K562 (cell line): ENCODE results near the gene NAPB. TPM values are rescaled to one million over a fixed set of nuclear protein-coding genes. Genes with fewer than 3 reads are reported as not detected.

Source experiments
- E2F6 ChIP-seq, 2 experiments: IDR thresholded peaks; 2 replicates each; pipeline ENCODE4 v1.6.1; 2011; ENCODE audit warnings: borderline replicate concordance in 1 of 2, control low read depth in 1 of 2, low read depth in 1 of 2, low read length in 1 of 2, mild to moderate bottlenecking in 1 of 2, mixed read lengths in 1 of 2, moderate library complexity in 1 of 2; ENCODE audit not compliant: insufficient read depth in 1 of 2, insufficient read length in 1 of 2, poor library complexity in 1 of 2, severe bottlenecking in 1 of 2; ENCODE audit errors: extremely low read depth in 1 of 2
- NFE2 ChIP-seq: IDR thresholded peaks from 2 replicates; pipeline ENCODE4 v1.6.1; 2014; ENCODE audit warnings: antibody characterized with exemption, low read depth
- ZNF146 ChIP-seq: IDR thresholded peaks from one replicate; pipeline ENCODE4 v1.6.1; 2018; ENCODE audit warnings: missing compliant biosample characterization; ENCODE audit not compliant: unreplicated experiment
- ZNF436 ChIP-seq: fragments of 250-450, 450-650 bp; sonication (Bioruptor Pico); formaldehyde crosslinking; IDR thresholded peaks from 2 replicates; pipeline ENCODE4 v1.7.0; 2020; ENCODE audit warnings: mild to moderate bottlenecking
- ZNF512 ChIP-seq: IDR thresholded peaks from 2 replicates; pipeline ENCODE4 v1.6.1; 2016; ENCODE audit warnings: missing genetic modification characterization, missing compliant biosample characterization
- polyA plus RNA-seq, 8 experiments: library from polyadenylated mRNA; depleted of rRNA in 4 of 8; stranded (reverse) in 5 of 8; unstranded in 3 of 8; fragments of >200 nt; fragmentation: Nextera tagmentation in 2 of 8; fragmentation: Illumina TruSeq in 1 of 8; extraction: Ambion mirVana in 2 of 8; extraction: Trizol in 1 of 8; gene quantifications; 2 replicates each; pipeline versions ENCODE4 v1.2.1 to v1.2.3, GENCODE V29; 2011 to 2014; ENCODE audit warnings: inconsistent platforms in 1 of 8, missing spikeins in 1 of 8
- small RNA-seq: library from RNA; depleted of rRNA; stranded (forward); fragments of <200 nt; gene quantifications from one replicate; pipeline ENCODE3, GENCODE V24; 2014
- total RNA-seq, 7 experiments: library from RNA; depleted of rRNA in 6 of 7; stranded (reverse); fragments of >200 nt in 6 of 7; fragmentation: Illumina TruSeq in 2 of 7; extraction: Trizol in 2 of 7; gene quantifications; 2 replicates each; pipeline versions ENCODE4 v1.2.1 to v1.2.3, GENCODE V29; 2011 to 2021; ENCODE audit warnings: low replicate concordance in 1 of 7

Gene NAPB
- total and polyA plus RNA-seq, 9 of the 15 experiments (the other 6 are each of a cell fraction or from before 2014, with no cell fraction given): 1.4 to 7.7 (median 5.2) TPM

- TF ChIP-seq ZNF512 (no peak), ZNF436 (no peak), NFE2 (no peak), ZNF146 (CRISPR knock-in tag) (no peak), E2F6 (IDR thresholded peaks at IDR 0.05; ENCODE audit: borderline replicate concordance in 1 of 2, extremely low read depth in 1 of 2, insufficient read depth in 1 of 2, insufficient read length in 1 of 2, low read depth in 1 of 2, low read length in 1 of 2, poor library complexity in 1 of 2, severe bottlenecking in 1 of 2) (no peak)
Observed at GRCh38 chr20:23325107-23325506, 96.2 kb downstream of the NAPB start (continued).

Small RNA genes lying within 50 kb of the gene (small RNA-seq; reads per million reads assigned to genes)
- not detected for gene RF00019
- gene RNA5SP479: not detected

Other genes with a start within 250 kb of the NAPB start
Only the 7 nearest of the 8 such genes appear.
- 50.4 and 50.9 TPM in 2 replicates for gene NXT1, start 70.7 kb downstream of the NAPB start, total RNA-seq (2014; rRNA removed)
- gene NXT1, start 70.7 kb downstream of the NAPB start, total RNA-seq (2014; rRNA removed; fragmentation: Illumina TruSeq; extraction: Trizol): 27.5 and 31.9 TPM in 2 replicates
- 35.0 and 35.7 TPM in 2 replicates for gene NXT1, start 70.7 kb downstream of the NAPB start, total RNA-seq (2015; rRNA removed; fragmentation: Illumina TruSeq; extraction: Trizol)
- 30.3 and 35.7 TPM in 2 replicates for gene NXT1, start 70.7 kb downstream of the NAPB start, total RNA-seq (2021)
- gene NXT1, start 70.7 kb downstream of the NAPB start, polyA plus RNA-seq (2011; rRNA removed): 31.7 and 37.7 TPM in 2 replicates
- 35.6 and 36.1 TPM in 2 replicates for gene NXT1, start 70.7 kb downstream of the NAPB start, polyA plus RNA-seq (2014; fragmentation: Illumina TruSeq; extraction: Trizol)
- gene NXT1, start 70.7 kb downstream of the NAPB start, polyA plus RNA-seq (2014; fragmentation: Nextera tagmentation; extraction: Ambion mirVana): 1 to 10 TPM; 7.7 to 8.9 TPM
- gene NXT1, start 70.7 kb downstream of the NAPB start, polyA plus RNA-seq (2014; rRNA removed): 37.5 and 46.5 TPM in 2 replicates
- 7.0 and 9.6 TPM in 2 replicates for gene GZF1, start 59.3 kb downstream of the NAPB start, total RNA-seq (2014; rRNA removed)
- gene GZF1, start 59.3 kb downstream of the NAPB start, total RNA-seq (2014; rRNA removed; fragmentation: Illumina TruSeq; extraction: Trizol): 6.5 and 6.9 TPM in 2 replicates
- 6.1 and 7.9 TPM in 2 replicates for gene GZF1, start 59.3 kb downstream of the NAPB start, total RNA-seq (2015; rRNA removed; fragmentation: Illumina TruSeq; extraction: Trizol)
- gene GZF1, start 59.3 kb downstream of the NAPB start, total RNA-seq (2021): 8.6 and 10.2 TPM in 2 replicates
- 15.7 and 21.9 TPM in 2 replicates for gene GZF1, start 59.3 kb downstream of the NAPB start, polyA plus RNA-seq (2011; rRNA removed)
- gene GZF1, start 59.3 kb downstream of the NAPB start, polyA plus RNA-seq (2014; fragmentation: Illumina TruSeq; extraction: Trizol): 7.4 and 9.7 TPM in 2 replicates
- gene GZF1, start 59.3 kb downstream of the NAPB start, polyA plus RNA-seq (2014; fragmentation: Nextera tagmentation; extraction: Ambion mirVana): 1 to 10 TPM; 1.2 to 1.8 TPM
- gene GZF1, start 59.3 kb downstream of the NAPB start, polyA plus RNA-seq (2014; rRNA removed): 9.5 and 11.9 TPM in 2 replicates
- not detected in 2 replicates for gene CSTL1, start 18.2 kb upstream of the NAPB start, total RNA-seq (2014; rRNA removed)
- not detected in 2 replicates for gene CSTL1, start 18.2 kb upstream of the NAPB start, total RNA-seq (2014; rRNA removed; fragmentation: Illumina TruSeq; extraction: Trizol)
- not detected in 2 replicates for gene CSTL1, start 18.2 kb upstream of the NAPB start, total RNA-seq (2015; rRNA removed; fragmentation: Illumina TruSeq; extraction: Trizol)
- gene CSTL1, start 18.2 kb upstream of the NAPB start, total RNA-seq (2021): not detected in 2 replicates
- gene CSTL1, start 18.2 kb upstream of the NAPB start, polyA plus RNA-seq (2011; rRNA removed): not detected in 2 replicates
- gene CSTL1, start 18.2 kb upstream of the NAPB start, polyA plus RNA-seq (2014; fragmentation: Illumina TruSeq; extraction: Trizol): not detected in 2 replicates
- gene CSTL1, start 18.2 kb upstream of the NAPB start, polyA plus RNA-seq (2014; fragmentation: Nextera tagmentation; extraction: Ambion mirVana): not detected
- gene CSTL1, start 18.2 kb upstream of the NAPB start, polyA plus RNA-seq (2014; rRNA removed): not detected in 2 replicates
- gene CST11, start 31.4 kb upstream of the NAPB start, total RNA-seq (2014; rRNA removed): not detected in 2 replicates
- not detected in 2 replicates for gene CST11, start 31.4 kb upstream of the NAPB start, total RNA-seq (2014; rRNA removed; fragmentation: Illumina TruSeq; extraction: Trizol)
- not detected in 2 replicates for gene CST11, start 31.4 kb upstream of the NAPB start, total RNA-seq (2015; rRNA removed; fragmentation: Illumina TruSeq; extraction: Trizol)
- gene CST11, start 31.4 kb upstream of the NAPB start, total RNA-seq (2021): not detected in 2 replicates
- gene CST11, start 31.4 kb upstream of the NAPB start, polyA plus RNA-seq (2011; rRNA removed): not detected in 2 replicates
- gene CST11, start 31.4 kb upstream of the NAPB start, polyA plus RNA-seq (2014; fragmentation: Illumina TruSeq; extraction: Trizol): not detected in 2 replicates
- gene CST11, start 31.4 kb upstream of the NAPB start, polyA plus RNA-seq (2014; fragmentation: Nextera tagmentation; extraction: Ambion mirVana): not detected
- not detected in 2 replicates for gene CST11, start 31.4 kb upstream of the NAPB start, polyA plus RNA-seq (2014; rRNA removed)
- gene CST8, start 69.6 kb upstream of the NAPB start, total RNA-seq (2014; rRNA removed): not detected in 2 replicates
- gene CST8, start 69.6 kb upstream of the NAPB start, total RNA-seq (2014; rRNA removed; fragmentation: Illumina TruSeq; extraction: Trizol): not detected in 2 replicates
- not detected in 2 replicates for gene CST8, start 69.6 kb upstream of the NAPB start, total RNA-seq (2015; rRNA removed; fragmentation: Illumina TruSeq; extraction: Trizol)
- not detected in 2 replicates for gene CST8, start 69.6 kb upstream of the NAPB start, total RNA-seq (2021)
- not detected in 2 replicates for gene CST8, start 69.6 kb upstream of the NAPB start, polyA plus RNA-seq (2011; rRNA removed)
- gene CST8, start 69.6 kb upstream of the NAPB start, polyA plus RNA-seq (2014; fragmentation: Illumina TruSeq; extraction: Trizol): not detected in 2 replicates
- not detected for gene CST8, start 69.6 kb upstream of the NAPB start, polyA plus RNA-seq (2014; fragmentation: Nextera tagmentation; extraction: Ambion mirVana)
- gene CST8, start 69.6 kb upstream of the NAPB start, polyA plus RNA-seq (2014; rRNA removed): not detected in 2 replicates
- not detected in 2 replicates for gene CST9L, start 147.0 kb upstream of the NAPB start, total RNA-seq (2014; rRNA removed)
- not detected in 2 replicates for gene CST9L, start 147.0 kb upstream of the NAPB start, total RNA-seq (2014; rRNA removed; fragmentation: Illumina TruSeq; extraction: Trizol)
- gene CST9L, start 147.0 kb upstream of the NAPB start, total RNA-seq (2015; rRNA removed; fragmentation: Illumina TruSeq; extraction: Trizol): not detected in 2 replicates
- not detected in 2 replicates for gene CST9L, start 147.0 kb upstream of the NAPB start, total RNA-seq (2021)
- not detected in 2 replicates for gene CST9L, start 147.0 kb upstream of the NAPB start, polyA plus RNA-seq (2011; rRNA removed)
- gene CST9L, start 147.0 kb upstream of the NAPB start, polyA plus RNA-seq (2014; fragmentation: Illumina TruSeq; extraction: Trizol): not detected in 2 replicates
- not detected for gene CST9L, start 147.0 kb upstream of the NAPB start, polyA plus RNA-seq (2014; fragmentation: Nextera tagmentation; extraction: Ambion mirVana)
- gene CST9L, start 147.0 kb upstream of the NAPB start, polyA plus RNA-seq (2014; rRNA removed): not detected in 2 replicates
- not detected in 2 replicates for gene CST9, start 184.4 kb upstream of the NAPB start, total RNA-seq (2014; rRNA removed)
- gene CST9, start 184.4 kb upstream of the NAPB start, total RNA-seq (2014; rRNA removed; fragmentation: Illumina TruSeq; extraction: Trizol): not detected in 2 replicates
- not detected in 2 replicates for gene CST9, start 184.4 kb upstream of the NAPB start, total RNA-seq (2015; rRNA removed; fragmentation: Illumina TruSeq; extraction: Trizol)
- gene CST9, start 184.4 kb upstream of the NAPB start, total RNA-seq (2021): not detected in 2 replicates
- gene CST9, start 184.4 kb upstream of the NAPB start, polyA plus RNA-seq (2011; rRNA removed): not detected in 2 replicates
- not detected in 2 replicates for gene CST9, start 184.4 kb upstream of the NAPB start, polyA plus RNA-seq (2014; fragmentation: Illumina TruSeq; extraction: Trizol)
- gene CST9, start 184.4 kb upstream of the NAPB start, polyA plus RNA-seq (2014; fragmentation: Nextera tagmentation; extraction: Ambion mirVana): not detected
- gene CST9, start 184.4 kb upstream of the NAPB start, polyA plus RNA-seq (2014; rRNA removed): not detected in 2 replicates